Vagina (tissue), 2 donors: ENCODE results near the gene HPN.

Experiments used
- CTCF ChIP-seq, 3 experiments: fragments of 450-650 bp in 2 of 3; fragments of 200-600 bp in 1 of 3; sonication (generic) in 1 of 3; IDR thresholded peaks; one replicate each; pipeline ENCODE4 v1.5.1; 2017 to 2019; ENCODE audit warnings: antibody characterized with exemption in 3 of 3, mild to moderate bottlenecking in 2 of 3, moderate library complexity in 2 of 3
- POLR2AphosphoS5 ChIP-seq, 2 donors: sonication (generic); formaldehyde crosslinking; IDR thresholded peaks; one replicate each; pipeline ENCODE4 v1.9.0; 2017; ENCODE audit warnings: antibody characterized with exemption in 2 of 2, mild to moderate bottlenecking in 2 of 2, low read depth in 1 of 2; ENCODE audit not compliant: insufficient read depth in 1 of 2

GRCh38 chr19:35049456-35049855 is 7.9 kb downstream of the HPN start:
- no peak for TF ChIP-seq CTCF (IDR thresholded peaks at IDR 0.05)
- TF ChIP-seq POLR2AphosphoS5 (IDR thresholded peaks at IDR 0.05; ENCODE audit: insufficient read depth in 1 of 2, low read depth in 1 of 2), result no peak
